GM18858 (cell line): ENCODE results near the gene SSH3.

Source experiments
- ATAC-seq: cut with Tn5 transposase; IDR thresholded peaks from one replicate; pipeline ENCODE4 v1.9.1; 2021; ENCODE audit not compliant: unreplicated experiment

Gene SSH3

DNA sequence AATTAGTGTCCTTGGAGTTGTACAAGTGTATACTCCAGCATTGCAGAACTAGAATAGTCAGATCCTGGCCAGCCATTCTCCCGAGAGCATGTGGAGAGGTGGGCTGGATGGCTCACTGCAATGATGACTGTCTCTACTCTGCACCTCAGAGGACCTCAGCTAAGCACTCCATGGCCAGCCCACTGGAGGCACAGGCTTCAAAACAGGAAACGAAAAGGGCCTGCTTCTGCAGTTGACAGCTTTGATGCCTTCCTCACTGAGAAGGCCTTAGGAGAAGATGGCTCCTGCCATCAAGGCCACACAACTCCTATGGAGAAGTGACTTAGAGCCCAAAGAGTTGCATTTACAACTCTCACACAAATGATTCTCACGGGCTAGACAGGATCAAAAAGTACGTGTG, 40.9 kb downstream of the SSH3 start:
- no peak for ATAC-seq

DNA sequence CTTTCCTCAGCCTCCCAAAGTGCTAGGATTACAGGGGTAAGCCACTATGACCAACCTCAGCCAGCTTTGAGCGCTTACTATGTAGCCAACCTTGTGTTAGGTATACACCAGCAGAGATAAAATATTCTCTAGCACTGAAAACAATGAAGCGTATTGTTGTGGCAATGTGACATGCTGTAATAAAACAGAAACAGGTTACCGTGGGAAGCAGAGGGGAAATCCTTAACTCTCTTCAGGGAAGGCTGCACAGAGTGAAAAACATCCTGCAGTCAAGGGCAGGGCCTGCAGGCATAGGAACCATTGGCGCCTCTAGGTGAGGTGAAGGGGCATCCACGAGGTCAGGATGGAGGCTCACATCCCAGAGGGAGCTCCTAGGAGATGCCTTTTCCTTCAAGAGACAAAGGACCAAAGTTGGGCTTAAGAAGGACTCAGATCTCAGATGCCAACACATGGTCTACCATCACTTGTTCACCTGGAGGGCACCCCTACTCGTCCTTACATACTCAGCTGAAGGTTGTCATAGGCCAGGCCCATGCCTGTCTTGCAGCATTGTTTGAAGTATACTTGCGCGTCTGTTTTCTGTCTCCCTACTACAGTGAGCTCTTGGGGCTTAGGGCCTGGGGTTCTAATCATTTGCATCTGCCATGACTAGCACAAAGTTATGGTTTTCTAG, 42.1 kb downstream of the SSH3 start:
- ATAC-seq, result no peak

DNA sequence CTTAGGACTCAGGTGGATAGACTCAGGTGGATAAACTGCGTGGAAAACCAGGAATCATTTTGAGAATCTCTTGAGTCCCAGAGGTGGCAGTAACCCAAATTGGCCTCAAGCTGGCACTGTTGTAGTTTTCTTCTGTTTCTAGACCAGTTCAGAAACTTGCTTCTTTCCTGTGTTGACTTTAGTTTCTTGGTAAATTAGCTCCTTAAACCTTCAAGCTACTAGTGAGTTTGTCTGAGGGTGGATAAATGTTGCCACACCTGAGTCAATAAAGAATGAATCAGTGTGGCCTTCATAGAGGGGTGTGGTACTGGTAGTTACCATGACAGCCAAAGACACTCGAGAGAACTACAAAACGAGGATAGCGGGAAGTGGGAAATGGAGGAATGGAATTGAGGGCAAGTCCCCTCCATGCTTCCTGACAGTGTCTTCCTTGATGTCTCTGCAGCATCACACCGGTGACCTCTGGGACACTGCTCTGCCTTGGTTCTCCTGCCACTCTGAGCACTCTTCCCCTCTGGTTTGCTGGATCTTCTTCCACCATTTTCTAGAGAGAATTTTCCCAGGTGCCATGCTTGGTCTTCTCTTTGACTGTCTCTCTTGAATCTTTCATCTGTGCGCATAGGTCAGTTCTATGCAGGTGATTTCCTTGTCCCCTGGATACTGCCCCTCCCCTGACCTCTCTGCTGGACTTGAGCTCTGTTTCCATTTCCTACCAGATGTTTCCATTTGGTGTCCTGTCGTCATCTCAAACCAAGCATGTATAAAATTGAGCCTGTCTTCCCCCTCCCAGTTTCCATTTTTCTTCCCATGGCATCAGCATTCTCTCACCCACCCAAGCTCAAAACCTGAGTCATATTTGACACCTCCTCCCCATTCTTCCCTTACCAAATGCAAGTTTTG, 42.8 kb downstream of the SSH3 start:
- ATAC-seq, result no peak

DNA sequence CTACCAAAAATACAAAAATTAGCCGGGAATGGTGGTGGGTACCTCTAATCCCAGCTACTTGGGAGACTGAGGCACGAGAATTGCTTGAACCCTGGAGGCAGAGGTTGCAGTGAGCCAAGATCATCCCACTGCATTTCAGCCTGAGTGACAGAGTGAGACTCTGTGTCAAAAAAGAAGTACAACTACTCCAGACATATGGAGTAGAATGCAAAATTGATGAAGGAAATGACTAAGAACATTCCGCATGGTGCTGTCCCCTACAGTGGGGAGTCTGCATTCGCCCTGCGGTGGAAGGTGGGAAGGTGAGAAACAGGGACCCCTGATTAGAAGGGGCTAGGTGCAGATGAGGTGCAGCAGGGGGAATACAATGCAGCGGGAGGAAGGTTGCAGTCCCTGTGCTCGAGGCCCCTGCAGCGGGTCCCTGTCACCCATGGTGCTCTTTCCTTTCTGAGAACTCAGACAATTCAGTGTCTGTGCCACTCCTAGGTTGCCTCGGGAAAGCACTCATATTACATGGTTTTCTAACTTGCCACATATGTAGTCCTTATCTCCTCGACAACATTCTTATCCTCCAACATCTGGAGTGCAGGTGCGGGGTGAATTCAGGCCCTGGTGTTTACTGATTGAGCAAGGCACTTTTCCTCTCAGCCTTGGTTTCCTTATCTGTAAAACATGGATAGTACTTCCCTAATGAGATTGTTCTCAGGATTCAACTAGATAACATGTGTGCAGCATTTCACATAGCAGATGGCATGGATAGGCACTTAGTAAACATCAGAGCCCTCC, 44.8 kb downstream of the SSH3 start:
- no peak for ATAC-seq

DNA sequence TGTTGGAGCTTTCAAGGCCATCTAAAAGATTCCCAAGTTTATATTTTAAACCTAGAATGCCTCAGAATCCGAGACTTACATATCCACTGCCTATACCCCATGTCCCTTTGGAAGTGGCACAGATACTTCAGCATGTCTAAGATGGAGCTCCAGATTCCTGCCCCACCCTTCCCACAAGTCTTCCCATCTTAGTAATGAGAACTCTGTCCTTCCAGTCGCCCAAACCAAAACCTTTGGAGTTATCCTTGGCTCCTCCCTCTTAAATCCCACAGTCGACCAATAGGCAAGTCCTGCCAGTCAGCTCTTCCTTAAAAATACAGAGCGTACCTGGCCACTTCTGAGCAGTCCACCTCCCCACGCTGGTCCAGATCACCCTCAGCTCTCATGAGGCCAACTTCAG, 45.7 kb downstream of the SSH3 start:
- no peak for ATAC-seq

DNA sequence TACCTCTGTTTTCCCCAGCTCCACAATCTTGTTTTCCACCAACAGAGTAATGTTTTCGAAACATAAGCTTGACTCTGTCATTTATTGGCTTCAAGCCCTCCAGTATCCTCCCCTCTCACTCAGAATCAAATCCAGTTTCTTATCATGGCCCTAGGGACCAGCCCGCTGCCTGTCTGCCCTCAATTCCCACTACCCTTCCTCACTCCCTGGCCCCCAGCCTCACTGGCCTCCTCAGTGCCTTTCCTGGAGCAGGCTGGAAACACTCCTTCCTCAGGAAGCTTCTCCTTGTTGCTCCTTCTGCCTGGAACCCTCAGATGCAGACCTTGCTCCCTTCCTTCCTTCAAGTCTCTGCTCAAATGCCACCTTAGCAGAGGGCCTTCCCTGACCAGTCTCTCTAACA, 46.1 kb downstream of the SSH3 start:
- ATAC-seq, result no peak

DNA sequence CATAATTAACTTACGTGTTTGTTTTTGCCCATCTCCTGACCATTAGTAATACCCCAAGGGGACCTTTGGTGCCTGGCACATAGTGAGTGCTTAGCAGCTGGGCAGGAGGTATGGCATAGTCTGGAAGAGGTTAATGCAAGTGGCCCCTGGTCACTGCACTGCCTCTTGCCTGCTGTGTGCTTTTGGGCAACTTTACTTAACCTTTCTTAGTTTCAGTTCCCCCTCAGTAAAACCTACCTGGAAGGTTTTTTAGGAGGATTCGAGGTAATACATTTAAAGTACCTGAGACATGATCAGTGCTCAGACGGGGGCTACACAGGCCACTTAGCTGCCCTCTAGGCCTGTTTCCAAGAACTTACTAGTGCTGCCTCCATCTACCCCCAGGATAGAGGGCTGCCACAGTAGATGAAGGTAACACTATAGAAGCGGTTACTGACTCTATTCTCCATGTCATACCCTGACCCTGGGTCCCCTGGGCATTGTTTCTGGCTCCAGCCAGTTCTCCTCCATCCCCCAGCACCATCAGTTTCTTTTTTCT, 46.7 kb downstream of the SSH3 start:
- ATAC-seq, result no peak

DNA sequence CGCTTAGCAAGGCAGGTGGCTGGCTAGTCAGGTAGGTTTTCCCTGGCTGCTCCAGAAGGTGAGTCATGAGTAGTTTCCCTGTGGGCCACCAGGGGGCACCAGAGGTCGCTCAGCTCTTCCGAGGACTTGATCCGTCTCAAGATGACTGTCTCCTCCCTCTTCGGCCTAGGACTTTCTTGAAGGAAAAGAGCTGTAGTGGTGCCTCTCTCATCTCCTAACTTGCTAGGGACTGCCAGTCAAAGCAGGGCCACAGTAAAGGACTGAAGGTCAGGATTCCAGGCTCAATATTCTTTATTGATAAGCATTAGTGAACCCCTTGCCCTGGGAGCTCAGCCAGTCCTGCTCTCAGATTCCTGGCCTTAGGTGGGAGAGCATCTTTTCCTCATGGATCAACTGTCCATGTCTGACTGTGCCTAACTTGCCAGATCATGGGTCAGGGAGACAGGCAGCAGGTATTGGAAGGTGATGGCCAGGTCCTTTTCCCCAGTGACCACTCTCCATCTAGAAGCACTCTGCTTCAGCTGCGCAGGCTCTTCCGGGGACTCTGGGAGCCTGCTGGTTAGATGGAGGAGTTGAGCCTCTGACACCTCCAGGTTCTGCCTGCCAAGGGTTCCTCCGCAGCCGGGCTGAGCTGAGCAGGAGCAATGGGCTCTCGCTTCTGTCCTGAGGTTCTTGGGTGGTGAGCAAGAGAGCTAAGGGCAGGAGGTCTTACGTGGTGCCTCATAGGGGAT, 48.1 kb downstream of the SSH3 start:
- no peak for ATAC-seq

DNA sequence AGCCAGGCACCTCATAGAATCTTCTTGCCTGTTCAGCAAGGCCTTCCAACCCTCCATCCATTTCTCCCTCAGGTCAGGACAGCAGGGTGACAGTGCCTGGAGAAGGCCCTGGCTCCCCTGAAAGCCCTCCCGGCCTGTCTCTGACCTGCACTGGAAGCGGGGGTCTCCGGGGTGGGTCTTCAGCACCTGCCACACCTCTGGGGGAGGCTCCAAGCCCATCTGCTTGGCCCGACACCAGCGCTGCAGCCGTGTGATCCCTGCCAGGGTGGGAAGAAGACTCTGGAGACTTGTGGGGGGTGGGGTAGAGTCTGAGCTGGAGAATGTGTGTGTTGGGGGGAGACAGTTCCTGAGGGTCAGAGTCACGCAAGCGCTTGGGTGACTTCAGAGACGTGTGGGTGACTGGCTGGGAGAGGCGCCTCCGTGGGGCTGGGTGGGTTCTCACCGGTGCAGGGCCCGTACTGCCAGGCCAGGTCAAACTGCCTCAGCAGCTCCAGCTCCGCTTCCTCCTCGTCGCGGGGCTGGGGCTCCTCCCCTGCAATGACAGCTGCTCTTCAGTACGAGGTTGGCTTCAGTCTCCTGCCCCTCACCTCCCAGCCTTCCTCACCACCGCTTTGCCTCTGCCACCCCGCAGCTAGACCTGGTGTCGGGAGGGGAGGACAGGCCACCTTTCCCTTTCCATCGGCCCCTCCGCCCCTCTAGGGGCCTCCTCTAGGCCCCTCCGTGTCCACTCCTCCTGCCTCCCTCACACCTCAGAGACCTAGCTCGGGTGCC, 49.4 kb downstream of the SSH3 start:
- no peak for ATAC-seq

DNA sequence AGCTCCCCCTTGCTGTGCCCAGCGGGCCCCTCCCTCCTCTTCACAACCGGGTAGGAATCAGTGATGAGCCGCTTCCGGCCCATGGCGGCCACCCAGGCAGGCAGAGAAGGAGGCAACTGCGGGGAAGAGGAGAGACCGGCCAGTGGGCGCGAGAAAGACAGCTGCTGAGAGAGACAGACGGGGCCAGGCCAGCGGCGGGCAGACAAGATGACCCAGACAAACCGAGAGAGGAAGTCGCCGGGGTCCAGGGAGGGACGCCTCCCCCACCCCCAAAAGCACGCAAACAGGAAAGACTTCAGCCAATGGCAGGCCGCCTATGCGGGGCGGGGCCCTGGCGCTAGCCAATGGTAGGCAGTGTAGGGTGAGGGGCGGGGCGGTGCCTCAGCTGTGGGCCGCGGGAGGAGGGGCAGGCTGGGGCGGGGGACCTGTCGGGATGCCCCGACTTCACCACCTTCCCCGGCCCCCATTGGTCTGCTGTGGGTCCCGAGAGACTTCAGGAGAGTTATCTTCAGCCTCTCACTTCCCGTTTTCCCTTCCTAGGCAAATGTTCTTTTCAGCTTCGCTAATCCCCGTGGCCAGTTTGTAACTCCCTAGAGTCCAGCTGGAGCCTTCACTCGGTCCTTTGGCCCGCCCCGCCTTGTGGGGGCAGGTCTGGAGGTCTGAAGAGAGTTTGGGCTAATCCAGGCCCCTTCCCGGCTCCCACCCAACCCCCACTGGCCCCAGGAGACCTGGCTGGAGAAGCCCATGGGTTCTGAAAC, 50.2 kb downstream of the SSH3 start, which contains the start of gene POLD4:
Gene POLD4 (minus strand): TSS at position 230 of the 758 bp plus-strand sequence. CDS start 147 bp downstream, at position 83.
- peak; percentile 54 for ATAC-seq

DNA sequence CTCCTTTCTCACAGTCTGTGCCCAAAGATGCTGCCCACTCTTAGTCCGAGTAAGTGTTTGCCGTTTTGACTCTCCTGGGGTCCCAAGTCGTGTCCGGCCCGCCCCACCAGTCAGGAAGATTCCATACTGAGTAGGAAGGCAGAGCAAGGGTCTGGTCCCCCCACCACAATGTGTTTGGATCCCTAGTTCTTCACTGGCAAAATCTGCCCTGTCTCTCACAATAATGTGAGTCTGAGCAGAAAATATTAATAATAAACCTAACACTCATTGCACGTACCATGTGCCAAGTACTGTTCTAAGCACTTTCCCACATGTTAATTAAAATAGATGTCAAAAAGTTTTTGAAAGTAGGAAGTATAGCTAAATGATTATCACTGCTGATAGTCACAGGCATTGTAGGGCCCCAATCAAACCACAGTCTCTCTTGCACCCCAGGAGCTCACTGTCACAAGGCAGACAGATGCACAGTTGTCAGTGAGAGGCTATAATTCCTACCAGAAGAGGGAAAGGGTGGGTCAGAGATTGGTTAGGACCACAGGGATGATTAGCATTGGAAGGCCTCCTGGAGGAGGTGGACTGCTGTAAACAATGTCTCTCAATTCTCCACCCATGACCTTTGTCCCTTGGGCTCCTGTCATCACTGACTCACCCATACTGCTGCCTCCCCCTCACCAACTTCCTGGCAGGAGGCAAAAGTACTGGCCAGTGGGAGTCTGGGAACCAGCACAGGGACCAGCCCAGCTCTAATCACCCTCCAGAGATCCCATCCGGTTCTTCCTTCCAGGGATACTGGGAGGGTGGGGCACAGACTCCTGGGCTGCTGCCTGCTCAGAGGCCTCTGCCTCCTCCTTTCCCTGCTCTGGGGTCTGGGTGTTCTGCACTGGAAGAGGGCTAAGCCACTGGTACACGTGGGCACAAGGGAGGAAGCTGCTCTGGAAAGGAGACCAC, 51.0 kb downstream of the SSH3 start:
- no peak for ATAC-seq

DNA sequence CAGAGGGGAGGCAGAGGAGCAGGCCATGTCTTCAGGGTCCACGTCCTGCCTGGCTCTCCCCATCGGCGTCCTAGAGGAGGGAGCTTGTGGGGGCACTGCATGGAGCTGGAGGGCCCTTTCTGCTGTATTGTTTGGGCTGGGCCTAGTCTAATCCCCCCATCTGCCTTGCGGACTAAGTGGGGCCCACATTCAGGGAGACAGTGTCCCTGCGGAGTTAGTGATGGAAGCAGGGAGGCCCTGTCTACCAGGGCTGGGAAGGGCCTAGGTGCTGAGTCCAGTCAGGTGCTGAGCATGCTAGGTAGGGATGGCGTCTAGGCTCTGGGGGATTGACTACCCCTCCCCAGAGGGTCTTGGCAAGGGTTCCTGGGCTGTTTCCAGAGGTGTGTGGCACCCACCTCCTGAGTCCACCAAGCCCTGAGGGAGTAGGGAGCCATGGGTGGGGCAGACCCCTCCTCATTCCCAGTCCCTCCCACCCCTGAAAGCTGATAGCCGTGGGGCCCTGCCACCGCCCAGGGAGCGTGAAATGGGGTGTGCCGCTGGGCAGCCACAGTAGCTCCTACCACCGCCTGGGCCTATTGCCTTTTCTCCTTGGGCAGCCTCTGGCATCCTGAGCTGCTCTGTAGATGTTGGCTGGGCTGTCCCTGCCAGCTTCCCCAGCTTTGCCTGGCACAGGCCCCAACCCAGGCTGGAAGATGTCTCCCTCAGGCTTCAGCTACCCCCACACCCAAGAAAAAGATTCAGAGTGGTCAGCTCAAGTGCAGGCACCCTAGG, 51.9 kb downstream of the SSH3 start:
- ATAC-seq, result no peak

DNA sequence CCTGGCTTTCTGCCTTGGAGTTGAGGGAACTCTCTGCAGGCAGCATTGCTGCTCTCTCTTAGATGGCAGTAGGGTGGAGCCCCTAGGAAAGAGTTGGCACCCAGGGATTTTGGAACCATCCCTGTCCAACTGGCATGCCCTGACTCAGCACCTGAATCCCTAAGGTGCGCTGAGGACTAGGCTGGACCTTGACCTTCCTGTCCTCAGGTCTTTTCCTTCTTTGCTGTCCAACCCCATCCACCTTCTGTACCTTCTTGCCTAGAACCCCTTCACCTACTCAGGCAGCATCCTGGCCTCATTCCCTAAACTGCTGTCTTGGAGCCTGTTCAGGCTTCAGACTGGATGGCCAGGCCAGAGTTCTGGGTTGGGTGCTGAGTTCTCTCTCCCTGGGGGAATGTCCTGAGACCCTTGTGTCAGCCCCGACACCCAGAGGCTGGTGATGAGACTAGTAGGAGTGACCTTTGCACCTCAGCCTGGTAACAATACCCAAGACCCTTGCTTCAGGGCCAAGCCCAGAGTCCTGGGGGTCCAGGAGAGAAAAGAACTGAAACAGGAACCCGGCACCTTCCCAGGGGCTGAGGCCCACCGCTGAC, 52.6 kb downstream of the SSH3 start:
- no peak for ATAC-seq

DNA sequence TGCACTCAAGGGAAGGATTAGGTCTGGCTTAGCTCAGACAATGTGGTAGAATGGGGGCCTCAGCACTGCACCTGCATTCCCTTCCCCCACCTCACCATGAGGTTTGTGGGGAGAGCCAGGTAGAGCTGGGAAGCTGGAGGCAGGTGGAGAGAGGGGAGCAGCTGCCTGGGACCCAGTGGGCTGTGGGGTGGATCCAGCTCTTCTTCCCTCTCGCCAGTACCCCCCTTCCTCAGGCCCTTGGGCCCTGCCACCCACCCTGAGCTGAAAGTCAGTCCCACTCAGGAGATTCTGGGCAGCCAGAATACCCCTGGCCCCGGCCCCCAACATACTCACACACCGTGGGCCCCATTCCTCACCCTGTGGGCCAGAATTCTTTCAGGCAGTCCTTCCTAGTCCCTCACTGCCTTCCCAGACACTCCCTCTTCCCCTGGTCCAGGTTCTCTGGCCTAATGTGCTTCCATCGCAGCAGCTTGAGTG, 53.1 kb downstream of the SSH3 start:
- ATAC-seq, result no peak

DNA sequence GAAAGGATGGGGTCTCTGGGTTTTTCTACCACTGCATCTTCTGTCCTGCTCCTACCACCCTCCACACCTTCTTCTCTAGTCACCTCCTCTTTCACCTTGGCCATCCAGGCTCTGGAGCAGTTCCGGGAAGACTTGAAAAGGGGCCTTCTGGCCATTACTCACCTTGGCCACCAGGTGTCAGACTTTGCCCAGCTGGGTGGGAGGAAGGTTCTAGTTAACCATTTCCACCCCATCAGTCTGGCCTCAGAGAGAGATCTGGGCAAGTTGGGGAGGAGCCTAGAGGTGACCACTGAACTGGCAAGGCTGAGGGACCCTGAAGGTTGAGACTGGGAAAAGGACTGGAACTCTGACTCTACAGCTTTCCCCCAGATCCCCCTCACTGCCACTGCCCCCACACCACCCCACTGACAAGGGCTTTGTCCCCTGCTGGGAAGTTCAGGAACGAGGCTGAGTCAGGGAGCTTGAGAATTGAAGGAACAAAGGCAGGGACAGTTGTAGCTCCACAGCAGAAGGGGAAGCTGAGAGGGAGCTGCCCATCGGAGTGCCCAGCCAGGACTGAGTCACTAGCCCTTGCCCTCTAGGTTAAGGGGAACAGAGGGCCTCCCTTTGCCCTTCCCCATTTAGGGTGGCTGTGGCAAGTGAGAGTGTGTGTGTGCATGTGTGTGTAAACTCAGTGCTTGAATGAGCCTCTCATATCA, 53.7 kb downstream of the SSH3 start:
- ATAC-seq, result no peak
